Ishikawa (cell line): ENCODE data around the gene AP3S1.

Source experiments
- EP300 ChIP-seq: IDR thresholded peaks from 2 replicates; pipeline ENCODE4 v1.6.1; 2012; ENCODE audit warnings: borderline replicate concordance
- TEAD4 ChIP-seq: IDR thresholded peaks from 2 replicates; pipeline ENCODE4 v1.6.1; 2012
- YY1 ChIP-seq: IDR thresholded peaks from 2 replicates; pipeline ENCODE4 v1.6.1; 2012; ENCODE audit warnings: low read depth
- TF ChIP-seq, protein P1 (sequence below): IDR thresholded peaks from 2 replicates; pipeline ENCODE4 v1.6.1; 2012; ENCODE audit warnings: low read depth, mild to moderate bottlenecking

DNA sequence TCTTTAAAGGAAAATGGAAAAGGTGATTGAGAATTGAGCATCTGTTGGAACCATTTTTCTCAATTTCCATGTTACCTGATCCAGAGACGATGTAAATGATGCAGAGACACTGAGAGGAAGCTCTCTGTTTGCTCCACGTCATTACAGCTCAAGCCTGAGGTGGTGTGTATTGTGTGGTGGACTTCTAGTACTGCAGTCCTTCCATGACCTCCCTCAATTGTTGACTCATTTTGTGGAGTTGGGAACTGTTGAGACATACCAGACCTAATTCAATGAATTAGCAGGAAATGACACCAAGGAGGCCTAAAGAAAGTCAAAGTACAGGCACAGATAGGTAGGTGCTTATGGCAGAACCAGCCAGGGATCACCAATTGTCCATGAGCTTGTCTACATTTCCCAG, 104.9 kb downstream of the AP3S1 start:
- TF ChIP-seq YY1 = no peak
- no peak for TF ChIP-seq TEAD4
- no peak for TF ChIP-seq EP300
- TF ChIP-seq, protein P1, sequence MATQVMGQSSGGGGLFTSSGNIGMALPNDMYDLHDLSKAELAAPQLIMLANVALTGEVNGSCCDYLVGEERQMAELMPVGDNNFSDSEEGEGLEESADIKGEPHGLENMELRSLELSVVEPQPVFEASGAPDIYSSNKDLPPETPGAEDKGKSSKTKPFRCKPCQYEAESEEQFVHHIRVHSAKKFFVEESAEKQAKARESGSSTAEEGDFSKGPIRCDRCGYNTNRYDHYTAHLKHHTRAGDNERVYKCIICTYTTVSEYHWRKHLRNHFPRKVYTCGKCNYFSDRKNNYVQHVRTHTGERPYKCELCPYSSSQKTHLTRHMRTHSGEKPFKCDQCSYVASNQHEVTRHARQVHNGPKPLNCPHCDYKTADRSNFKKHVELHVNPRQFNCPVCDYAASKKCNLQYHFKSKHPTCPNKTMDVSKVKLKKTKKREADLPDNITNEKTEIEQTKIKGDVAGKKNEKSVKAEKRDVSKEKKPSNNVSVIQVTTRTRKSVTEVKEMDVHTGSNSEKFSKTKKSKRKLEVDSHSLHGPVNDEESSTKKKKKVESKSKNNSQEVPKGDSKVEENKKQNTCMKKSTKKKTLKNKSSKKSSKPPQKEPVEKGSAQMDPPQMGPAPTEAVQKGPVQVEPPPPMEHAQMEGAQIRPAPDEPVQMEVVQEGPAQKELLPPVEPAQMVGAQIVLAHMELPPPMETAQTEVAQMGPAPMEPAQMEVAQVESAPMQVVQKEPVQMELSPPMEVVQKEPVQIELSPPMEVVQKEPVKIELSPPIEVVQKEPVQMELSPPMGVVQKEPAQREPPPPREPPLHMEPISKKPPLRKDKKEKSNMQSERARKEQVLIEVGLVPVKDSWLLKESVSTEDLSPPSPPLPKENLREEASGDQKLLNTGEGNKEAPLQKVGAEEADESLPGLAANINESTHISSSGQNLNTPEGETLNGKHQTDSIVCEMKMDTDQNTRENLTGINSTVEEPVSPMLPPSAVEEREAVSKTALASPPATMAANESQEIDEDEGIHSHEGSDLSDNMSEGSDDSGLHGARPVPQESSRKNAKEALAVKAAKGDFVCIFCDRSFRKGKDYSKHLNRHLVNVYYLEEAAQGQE = no peak
